ENCODE measurements around the gene ASXL2. TPM values are rescaled to one million over a fixed set of nuclear protein-coding genes. Genes with fewer than 3 reads are reported as not detected.

ASXL2 gene
- total RNA-seq, 1 experiment from 2014 or later: 34.5 TPM

DNA sequence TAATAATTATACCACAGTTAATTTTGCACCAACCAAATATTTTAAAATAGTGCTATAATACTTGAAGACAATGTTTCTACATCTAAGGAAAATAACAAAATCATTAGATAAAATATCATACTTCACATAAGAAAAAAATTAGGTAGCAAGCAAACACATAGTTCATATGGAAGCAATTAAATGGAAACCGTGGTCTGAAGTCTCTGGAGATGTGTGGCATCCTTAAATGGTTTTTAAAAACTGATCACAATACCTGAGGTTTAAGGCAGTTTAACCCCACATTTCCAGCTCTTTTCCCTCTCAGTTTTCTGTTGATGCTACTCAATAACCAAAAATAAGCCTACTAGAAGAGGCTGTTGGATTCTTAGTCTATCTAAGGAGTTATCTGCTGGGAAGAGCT is 71.3 kb downstream of the ASXL2 start:
- Histone ChIP-seq H3K4me1 (replicated peaks; ENCODE audit: insufficient read depth) (0 out of 2 replicates have a peak, but pooled peaks cover 7% of the 10 kb centered on the region), H3K27me3 (ENCODE audit: insufficient read depth, low read depth) (no peaks in the 10 kb centered on the region), H3K4me2 (no peak overlapping the region), H2AFZ (no peak overlapping the region), H3K27ac (no peak overlapping the region), H3F3A (ENCODE audit: insufficient read depth, low read depth) (no peaks in the 10 kb centered on the region), H3K79me2 (ENCODE audit: low read depth) (no peaks in the 10 kb centered on the region; the same call in 1 of the 2 replicates), H4K20me1 (ENCODE audit: insufficient read depth) (no peaks in the 10 kb centered on the region; the same call in 1 of the 2 replicates), H3K4me3 (no peak overlapping the region), H3K36me3 (ENCODE audit: low read depth) (peaks cover 13% of the 10 kb centered on the region), H3K9me3 (ENCODE audit: insufficient read depth, low read depth) (no peaks in the 10 kb centered on the region), H3K9me2 (ENCODE audit: insufficient read depth) (no peaks in the 10 kb centered on the region)
- no peak for DNase-seq
- ChIA-PET CTCF (no interaction called here), POLR2A (ENCODE audit: unreplicated experiment) (no interaction called here)
- intact Hi-C loops (cut with micrococcal nuclease; ENCODE audit: unreplicated experiment): no loop called here
- TF ChIP-seq, protein P1, sequence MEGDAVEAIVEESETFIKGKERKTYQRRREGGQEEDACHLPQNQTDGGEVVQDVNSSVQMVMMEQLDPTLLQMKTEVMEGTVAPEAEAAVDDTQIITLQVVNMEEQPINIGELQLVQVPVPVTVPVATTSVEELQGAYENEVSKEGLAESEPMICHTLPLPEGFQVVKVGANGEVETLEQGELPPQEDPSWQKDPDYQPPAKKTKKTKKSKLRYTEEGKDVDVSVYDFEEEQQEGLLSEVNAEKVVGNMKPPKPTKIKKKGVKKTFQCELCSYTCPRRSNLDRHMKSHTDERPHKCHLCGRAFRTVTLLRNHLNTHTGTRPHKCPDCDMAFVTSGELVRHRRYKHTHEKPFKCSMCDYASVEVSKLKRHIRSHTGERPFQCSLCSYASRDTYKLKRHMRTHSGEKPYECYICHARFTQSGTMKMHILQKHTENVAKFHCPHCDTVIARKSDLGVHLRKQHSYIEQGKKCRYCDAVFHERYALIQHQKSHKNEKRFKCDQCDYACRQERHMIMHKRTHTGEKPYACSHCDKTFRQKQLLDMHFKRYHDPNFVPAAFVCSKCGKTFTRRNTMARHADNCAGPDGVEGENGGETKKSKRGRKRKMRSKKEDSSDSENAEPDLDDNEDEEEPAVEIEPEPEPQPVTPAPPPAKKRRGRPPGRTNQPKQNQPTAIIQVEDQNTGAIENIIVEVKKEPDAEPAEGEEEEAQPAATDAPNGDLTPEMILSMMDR (conservative IDR thresholded peaks at IDR 0.05): no peak
- no peak for TF ChIP-seq EZH2 (IDR thresholded peaks at IDR 0.05; ENCODE audit: low read depth)
- no TSS peak for BruUV-seq (replicated peaks)

DNA sequence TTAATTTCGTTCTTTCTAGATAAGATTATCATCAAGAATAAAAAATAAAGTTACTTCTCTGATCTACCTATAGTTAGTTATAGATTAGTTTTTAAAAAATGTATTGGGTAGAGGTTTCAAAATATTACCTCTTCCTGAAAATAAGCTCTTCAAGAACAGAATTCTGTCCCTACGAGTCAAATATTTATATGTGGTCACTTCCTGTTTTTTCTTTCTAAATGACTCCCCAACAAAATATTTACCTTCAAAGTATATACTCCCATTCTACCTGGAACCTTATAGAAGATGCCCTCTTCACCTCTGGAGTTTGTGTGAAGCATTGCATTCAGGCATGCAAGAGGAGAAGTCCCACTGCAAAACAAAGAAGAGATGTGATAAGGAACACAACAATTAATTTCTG is 72.3 kb downstream of the ASXL2 start:
- no peak overlapping the region for H3K4me2 ChIP-seq

DNA sequence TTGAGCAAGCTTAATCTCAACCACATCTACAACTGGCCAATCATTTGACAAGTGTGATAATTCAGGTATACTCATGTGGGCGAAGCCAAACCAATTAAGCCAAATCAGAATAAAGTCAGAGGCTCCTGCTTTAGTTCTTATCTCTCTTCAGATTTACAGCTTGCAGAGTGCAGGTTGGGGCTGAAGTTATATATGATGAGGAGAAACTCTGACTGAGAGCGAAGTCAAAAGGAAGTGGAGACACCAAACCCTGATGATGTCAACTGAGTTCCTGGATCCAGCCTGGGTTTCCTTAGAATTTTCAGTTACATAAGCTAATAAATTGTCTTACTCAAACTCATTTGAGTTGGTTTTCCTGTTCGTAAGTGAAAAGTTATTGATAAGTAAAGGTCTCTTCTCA is 73.9 kb downstream of the ASXL2 start:
- CTCF ChIA-PET: no interaction called here
- intact Hi-C loops (cut with micrococcal nuclease; ENCODE audit: unreplicated experiment): no loop called here
- POLR2A ChIA-PET (ENCODE audit: unreplicated experiment): no interaction called here
- no peak overlapping the region for H3K27ac ChIP-seq
- no peaks in the 10 kb centered on the region for H3K9me2 ChIP-seq (ENCODE audit: insufficient read depth)
- no peak overlapping the region for H2AFZ ChIP-seq
- no peaks in the 10 kb centered on the region for H3F3A ChIP-seq (ENCODE audit: insufficient read depth, low read depth)
- no peak overlapping the region for H3K4me2 ChIP-seq
- BruUV-seq (replicated peaks): no TSS peak
- DNase-seq: no peak
- no peaks in the 10 kb centered on the region for H3K27me3 ChIP-seq (ENCODE audit: insufficient read depth, low read depth)
- H3K4me1 ChIP-seq (replicated peaks; ENCODE audit: insufficient read depth): 0 out of 2 replicates have a peak, but pooled peaks cover 7% of the 10 kb centered on the region
- H4K20me1 ChIP-seq (ENCODE audit: insufficient read depth): peaks cover 5% of the 10 kb centered on the region; the same call in 1 of the 2 replicates
- no peaks in the 10 kb centered on the region for H3K9me3 ChIP-seq (ENCODE audit: insufficient read depth, low read depth)
- H3K4me3 ChIP-seq: no peak overlapping the region
- H3K79me2 ChIP-seq (ENCODE audit: low read depth): no peaks in the 10 kb centered on the region; the same call in 1 of the 2 replicates
- peaks cover 13% of the 10 kb centered on the region for H3K36me3 ChIP-seq (ENCODE audit: low read depth)
- no peak for TF ChIP-seq EZH2 (IDR thresholded peaks at IDR 0.05; ENCODE audit: low read depth)
- TF ChIP-seq, protein P1 (conservative IDR thresholded peaks at IDR 0.05): no peak

More for the DNA sequence above, 72.3 kb downstream of the ASXL2 start:
- no peak for DNase-seq
- TF ChIP-seq, protein P1 (conservative IDR thresholded peaks at IDR 0.05): no peak
- no peak for TF ChIP-seq EZH2 (IDR thresholded peaks at IDR 0.05; ENCODE audit: low read depth)
- Histone ChIP-seq H3K27ac (no peak overlapping the region), H3K36me3 (ENCODE audit: low read depth) (peaks cover 13% of the 10 kb centered on the region), H3K27me3 (ENCODE audit: insufficient read depth, low read depth) (no peaks in the 10 kb centered on the region), H2AFZ (no peak overlapping the region), H3K9me3 (ENCODE audit: insufficient read depth, low read depth) (no peaks in the 10 kb centered on the region), H3K4me3 (no peak overlapping the region), H3K4me1 (replicated peaks; ENCODE audit: insufficient read depth) (0 out of 2 replicates have a peak, but pooled peaks cover 7% of the 10 kb centered on the region), H3K9me2 (ENCODE audit: insufficient read depth) (no peaks in the 10 kb centered on the region), H3F3A (ENCODE audit: insufficient read depth, low read depth) (no peaks in the 10 kb centered on the region), H3K79me2 (ENCODE audit: low read depth) (no peaks in the 10 kb centered on the region; the same call in 1 of the 2 replicates), H4K20me1 (ENCODE audit: insufficient read depth) (no peaks in the 10 kb centered on the region; the same call in 1 of the 2 replicates)
- intact Hi-C loops (cut with micrococcal nuclease; ENCODE audit: unreplicated experiment): no loop called here
- ChIA-PET POLR2A (ENCODE audit: unreplicated experiment) (no interaction called here), CTCF (interaction anchor here (0.6 kb wide), 1 partner anchor 611 kb away, joined by 17 read pairs; no protein-coding TSS in a partner anchor)
- BruUV-seq (replicated peaks): no TSS peak

Data from PC-9 (cell line).